Urothelium cell line (cell line): ENCODE data around the gene SFT2D3.

Experiments
- DNase-seq: peaks from one replicate; pipeline ENCODE4 v3.0.0; 2011; ENCODE audit warnings: low spot score, mixed read lengths
- FAIRE-seq: peaks from 2 replicates; lab custom pipeline; 2011; peaks lifted over from hg19 to GRCh38; lab: Jason Lieb, UNC

The SFT2D3 gene

DNA sequence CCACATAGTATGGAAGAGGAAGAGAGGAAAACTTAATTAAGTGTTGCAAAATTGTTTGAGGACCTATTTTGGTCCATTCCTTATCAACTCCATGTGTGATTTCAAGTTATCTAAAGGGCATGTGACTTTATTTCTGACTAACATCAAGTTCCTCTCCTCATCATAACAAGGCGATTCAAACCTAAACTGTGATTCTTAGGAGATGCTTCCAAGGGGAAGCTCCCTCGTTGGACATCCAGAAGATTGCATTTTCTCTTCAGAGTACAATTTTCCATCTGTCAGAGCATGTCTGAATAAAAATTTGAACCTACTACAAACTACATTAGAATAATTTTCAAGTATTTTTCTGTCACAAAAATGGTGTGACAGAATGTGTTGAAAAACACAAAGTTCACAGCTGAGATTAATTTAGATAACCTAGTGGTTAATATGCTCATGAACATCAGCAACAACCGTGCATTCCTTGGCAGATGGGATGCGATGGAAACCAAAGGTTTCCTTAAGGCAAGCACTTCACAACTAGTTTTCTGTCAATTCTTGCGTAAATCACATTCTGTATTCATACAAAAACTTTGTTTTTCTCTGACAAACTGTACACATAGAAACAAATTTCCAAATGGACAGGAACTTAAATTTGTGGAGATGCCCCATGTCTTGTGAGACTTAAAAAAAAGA is 4.2 kb downstream of the SFT2D3 start:
- DNase-seq (no peak), FAIRE-seq (no peak)

DNA sequence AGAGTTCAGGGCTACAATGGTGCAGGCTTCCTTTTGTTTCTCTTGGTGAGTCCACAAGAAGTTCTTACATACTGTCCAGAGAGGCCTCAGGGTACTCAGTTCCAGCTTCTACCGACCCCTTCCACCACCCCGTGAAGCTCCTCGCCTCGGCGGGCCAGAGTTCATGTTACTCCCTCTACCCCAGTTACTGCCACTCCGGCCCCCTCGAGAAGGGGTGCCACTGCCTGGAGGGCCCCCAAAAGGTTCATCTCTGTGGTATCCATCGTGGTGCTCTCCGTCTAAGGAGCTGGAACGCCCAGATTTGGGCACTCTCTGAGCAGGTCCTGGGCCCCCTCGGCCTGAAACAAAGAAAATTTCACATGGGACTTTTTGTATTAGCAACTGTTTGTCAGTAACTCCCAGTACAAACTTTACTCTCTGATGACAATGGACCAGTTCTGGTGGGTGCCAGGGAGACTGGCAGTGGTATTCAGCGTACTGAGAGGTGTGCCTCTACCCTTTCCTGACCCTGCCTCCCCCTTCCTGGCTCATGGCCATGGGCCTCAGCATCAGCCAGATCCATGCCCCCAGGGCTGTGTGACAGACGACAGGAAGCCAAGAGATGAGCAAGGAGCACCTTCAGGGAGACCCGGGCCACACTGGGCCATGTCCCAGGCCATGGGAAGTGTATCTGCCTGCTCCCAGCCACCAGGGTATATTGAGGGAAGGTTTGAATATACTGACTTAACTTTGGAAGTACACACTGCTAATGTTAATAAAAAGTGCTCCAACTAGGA is 5.1 kb downstream of the SFT2D3 start:
- no peak for FAIRE-seq
- DNase-seq, result no peak

DNA sequence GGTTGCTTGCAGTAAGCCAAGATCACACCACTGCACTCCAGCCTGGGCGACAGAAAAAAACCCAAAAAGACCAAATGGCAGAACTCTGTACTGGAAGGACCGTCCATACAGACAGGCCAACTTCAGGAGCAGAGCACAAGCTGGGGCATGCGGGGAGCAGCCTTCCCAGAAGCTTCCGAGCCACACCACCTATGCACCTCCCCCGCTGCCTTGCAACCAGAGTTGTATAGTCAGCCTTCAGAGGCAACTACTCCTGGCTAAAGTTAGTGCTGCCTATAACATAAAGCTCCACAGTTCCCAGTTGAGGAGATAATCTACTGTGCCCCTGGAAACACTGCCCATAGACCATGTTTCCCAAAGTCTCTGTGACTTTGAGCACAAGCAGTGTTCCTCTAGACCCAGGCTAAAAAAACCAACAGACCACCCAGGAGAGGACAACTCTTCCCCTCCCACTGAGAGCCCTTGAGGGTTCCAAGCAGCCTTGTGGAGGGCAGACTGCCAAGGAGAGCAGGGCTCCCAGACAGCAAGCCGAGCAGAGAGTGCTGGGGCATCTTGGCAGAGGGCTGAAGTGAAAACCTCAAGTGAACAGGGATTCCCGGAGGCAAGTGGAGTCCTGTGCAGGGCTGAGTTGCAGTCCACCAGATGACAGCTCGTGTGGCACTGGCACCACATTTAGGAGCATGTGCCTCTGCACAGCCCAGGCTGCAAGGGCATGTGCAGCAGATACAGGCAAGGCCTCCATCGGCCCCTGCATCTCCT is 6.8 kb downstream of the SFT2D3 start:
- FAIRE-seq (no peak), DNase-seq (no peak)

DNA sequence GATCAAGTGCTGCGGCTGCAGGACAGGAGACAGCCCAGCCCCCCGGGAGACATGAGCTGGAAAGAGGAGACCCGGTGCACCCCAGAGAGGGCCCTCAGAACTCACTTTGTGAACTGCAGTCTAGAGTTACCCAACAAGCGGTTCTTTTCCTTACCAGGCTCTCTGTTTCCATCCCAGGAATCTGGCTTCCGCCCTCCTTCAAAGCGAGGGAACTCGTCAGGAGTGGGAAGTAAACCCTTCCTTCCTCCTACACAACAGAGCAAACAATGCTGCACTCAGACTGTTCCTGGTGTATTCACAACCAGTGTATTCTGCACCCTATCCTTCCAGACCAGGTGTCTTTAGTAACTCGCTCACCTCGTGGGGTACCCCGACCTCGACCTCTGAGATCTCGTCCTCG is 8.0 kb downstream of the SFT2D3 start:
- DNase-seq, result no peak
- no peak for FAIRE-seq

DNA sequence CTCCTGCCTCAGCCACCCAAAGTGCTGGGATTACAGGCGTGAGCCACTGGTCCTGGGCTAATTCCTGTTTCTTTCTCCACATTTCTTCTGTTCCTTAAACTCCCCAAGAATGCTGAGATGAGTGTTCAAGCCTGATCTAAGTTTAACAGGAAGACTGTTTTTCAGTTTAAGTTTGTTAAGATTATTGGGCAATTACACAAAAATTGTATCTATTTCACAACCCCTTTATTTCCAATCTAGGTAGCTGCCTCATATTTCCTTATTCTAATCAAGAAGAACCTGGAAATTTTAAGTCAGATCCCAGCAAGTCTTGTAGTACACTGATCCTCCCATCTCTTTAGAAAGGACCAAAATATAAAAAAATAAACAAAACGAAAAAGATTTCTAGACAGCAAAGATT is 11.7 kb downstream of the SFT2D3 start:
- FAIRE-seq (no peak), DNase-seq (no peak)

DNA sequence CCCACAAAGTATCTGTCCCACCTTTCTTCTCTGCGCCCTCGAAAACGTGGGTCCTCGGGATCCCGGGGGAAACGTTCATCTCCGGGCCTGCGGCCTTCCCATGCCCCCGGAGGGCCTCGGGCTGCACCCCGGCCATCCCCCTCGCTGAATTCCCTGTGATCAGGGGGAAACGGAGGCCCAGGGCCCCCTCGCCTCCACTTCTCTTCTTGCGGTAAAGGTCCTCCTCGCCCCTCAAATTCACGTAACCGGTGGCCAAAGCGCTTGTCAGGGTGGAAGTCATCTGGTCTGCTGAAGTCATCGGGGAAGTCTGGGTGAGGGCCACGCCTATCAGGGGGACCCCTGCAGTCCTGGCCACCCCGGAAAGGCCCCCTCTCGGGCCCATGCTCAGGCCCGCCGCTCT is 12.3 kb downstream of the SFT2D3 start:
- FAIRE-seq (no peak), DNase-seq (no peak)

DNA sequence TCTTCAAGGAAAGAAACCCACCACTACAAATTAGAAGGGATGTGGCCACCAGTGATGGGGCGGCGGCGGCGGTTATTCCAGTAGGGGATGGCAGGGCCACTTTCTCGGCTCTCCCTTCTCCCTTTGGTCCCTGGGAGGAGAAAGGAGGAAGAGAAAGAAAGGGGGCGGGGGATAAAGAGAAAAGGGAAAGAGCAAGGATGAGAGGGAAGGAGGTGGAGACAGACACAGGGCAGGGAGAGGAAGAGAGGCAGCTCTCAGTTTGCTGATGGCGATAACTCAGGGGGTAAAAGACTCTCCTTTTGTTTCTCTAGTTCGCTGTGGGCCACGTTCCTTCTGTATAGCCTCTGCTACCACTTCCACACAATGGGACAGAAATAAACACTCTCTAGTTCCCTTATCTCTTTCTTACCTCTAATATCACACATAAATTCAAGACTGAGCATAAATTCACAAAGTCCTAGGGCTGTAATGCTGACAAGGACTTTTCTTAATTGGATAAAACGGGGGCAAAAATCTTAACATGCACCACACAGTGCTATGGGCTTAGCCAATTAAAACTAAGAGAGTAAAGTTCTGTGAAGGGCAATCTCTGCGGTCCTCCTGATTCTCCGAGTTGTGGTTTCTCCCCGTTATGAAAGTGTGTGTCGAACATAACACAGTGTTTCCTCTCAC is 14.6 kb downstream of the SFT2D3 start:
- DNase-seq (no peak), FAIRE-seq (no peak)

DNA sequence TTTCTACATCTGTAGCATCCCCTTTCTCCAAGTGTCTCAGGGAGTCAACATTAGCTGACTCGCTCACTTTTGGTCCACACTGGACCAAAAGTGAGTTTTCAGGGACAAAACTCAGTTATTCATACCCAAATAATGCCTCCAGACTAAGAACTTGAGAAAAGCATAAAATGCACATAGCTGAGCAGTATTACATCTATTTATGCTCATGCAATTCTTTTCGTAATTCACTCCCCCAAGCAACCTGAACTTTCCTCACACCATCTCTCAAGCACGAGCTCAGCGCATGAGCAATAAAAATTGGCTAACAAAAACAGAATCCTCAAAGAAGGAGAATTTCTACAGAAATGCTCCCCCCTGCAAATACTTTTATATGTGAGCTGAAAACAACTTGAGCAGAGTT is 17.0 kb downstream of the SFT2D3 start:
- FAIRE-seq (no peak), DNase-seq (no peak)

DNA sequence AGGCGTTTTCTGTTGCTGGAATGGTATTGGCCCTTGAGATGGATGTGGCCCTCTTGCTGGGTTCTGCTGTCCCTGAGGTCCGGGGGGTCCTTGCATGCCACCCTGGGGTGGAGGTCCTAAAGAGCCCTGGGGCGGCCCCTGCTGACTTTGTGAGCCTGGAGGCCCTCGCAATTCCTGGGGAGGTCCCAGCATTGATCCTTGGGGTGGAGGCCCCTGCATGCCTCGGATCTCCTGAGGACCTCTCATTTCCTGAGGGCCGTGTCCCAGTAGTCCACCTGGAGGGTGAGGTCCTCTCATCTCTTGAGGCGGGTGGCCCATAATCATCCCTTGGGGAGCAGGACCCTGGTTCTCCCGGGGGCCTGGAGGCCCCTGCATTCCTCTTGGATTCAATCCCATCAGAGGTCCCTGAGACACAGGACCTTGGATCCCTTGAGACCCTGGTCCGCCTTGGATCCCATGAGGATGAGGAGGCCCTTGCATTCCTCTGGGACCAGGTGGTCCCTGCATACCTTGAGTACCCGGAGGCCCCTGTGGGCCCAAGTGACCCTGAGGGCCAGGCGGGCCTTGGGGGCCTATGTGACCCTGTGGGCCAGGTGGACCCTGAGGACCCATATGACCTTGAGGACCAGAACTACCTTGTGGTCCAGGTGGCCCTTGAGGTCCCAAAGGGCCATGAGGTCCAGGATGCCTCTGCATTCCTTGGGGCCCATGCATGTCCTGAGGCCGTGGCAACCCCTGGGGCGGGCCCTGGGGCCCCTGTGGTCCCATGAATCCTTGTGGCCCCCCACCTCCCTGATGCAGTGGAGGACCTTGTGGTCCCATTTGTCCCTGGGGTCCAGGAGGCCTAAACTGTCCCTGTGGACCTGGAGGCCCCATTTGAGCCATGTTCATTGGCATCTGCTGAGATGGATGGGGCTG is 18.3 kb downstream of the SFT2D3 start:
- no peak for FAIRE-seq
- DNase-seq, result no peak

DNA sequence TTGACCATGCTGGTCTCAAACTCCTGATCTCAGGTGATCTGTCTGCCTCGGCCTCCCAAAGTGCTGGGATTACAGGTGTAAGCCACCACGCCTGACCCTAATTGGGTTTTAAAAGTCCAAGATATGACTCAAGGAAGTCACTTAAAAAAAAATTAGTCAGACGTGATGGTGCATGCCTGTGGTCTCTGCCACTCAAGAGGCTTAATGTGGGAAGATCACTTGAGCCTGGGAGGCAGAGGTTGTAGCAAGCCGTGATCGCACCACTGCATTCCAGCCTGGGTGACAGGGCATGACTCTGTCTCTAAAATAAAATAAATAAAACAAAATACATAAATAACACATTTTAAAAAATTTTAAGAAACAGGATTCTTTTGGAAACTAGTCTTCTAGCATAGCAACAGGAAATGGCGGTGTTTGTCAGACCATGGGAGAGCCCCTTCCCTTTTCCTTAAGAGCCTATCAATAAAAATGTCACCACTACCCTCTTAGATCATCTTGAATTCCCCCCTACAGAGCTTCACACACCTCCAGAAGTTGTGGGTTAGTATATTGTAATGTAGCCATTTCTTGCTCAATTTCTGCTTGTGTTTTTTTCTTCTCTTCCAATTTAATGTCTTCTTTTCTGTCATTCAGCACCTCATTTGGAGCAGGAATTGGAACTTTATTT is 20.1 kb downstream of the SFT2D3 start:
- FAIRE-seq, result no peak

DNA sequence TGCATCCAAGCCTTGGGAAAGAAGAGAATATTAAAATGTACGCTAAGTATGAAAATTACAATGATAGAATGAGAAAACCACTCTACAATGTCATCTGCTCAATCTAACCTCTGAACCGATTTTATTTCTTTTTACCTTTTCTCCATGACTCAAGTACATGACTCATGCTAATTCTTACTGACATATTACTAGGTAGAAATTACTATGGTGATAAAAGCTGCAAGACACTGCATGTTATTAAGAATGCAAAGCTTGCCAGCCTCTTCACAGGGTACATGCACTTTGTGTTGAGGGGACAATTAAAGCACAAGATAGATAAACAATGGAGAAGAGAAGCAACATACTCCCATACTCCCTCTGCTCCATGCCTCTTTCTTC is 20.7 kb downstream of the SFT2D3 start:
- FAIRE-seq (no peak), DNase-seq (no peak)

More for the DNA sequence above, 20.1 kb downstream of the SFT2D3 start:
- DNase-seq, result no peak

DNA sequence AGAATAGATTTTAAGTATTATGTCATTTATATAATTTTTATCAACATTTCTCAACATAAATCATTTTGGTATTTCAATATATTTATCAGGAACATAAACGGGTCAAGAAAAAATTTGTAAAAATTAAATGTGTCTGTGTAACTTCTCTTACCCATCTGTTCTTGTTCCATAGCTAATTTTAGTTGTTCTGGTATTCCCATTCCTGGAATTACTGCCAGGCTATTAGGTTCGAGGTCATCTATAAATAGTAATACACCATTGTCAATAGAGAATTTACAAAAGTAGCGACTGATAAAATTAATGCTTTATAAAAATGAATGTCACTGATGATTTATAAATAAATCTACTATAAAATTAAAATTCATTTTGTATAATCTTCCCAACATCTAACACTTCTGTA is 21.5 kb downstream of the SFT2D3 start:
- DNase-seq (no peak), FAIRE-seq (no peak)

DNA sequence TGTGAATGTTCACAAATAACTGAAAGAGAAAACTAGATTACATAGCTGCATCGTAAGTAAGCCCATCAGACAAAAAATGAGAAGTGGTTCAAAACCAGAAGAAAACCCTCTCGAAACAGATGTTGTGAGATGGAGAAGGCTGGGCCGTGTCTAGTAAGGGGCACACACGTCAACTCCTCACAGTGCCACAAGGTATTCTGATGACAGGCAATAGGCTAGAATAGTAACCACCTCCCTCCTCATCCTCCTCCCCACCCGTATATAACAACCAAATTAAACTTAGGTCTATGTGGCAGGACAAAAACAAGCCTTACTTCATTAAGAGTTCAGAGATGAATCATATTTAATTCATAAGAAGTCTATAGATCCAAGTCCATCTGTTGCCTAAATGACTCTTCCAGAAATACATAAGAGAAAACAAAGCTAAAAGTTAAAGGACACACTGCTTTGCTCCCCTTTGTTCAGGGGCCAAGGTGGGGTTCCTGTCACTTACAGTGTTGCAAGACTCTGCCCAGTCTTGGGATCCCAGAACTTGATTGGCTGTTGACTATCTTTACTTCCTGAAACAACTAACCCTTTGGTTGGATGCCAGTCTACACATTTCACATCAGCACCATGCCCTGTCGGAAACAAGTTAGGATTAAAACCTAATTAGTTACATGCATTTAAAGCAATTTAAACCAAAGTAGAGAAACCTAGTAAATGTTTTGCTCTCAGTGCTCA is 25.0 kb downstream of the SFT2D3 start:
- FAIRE-seq (no peak), DNase-seq (no peak)

DNA sequence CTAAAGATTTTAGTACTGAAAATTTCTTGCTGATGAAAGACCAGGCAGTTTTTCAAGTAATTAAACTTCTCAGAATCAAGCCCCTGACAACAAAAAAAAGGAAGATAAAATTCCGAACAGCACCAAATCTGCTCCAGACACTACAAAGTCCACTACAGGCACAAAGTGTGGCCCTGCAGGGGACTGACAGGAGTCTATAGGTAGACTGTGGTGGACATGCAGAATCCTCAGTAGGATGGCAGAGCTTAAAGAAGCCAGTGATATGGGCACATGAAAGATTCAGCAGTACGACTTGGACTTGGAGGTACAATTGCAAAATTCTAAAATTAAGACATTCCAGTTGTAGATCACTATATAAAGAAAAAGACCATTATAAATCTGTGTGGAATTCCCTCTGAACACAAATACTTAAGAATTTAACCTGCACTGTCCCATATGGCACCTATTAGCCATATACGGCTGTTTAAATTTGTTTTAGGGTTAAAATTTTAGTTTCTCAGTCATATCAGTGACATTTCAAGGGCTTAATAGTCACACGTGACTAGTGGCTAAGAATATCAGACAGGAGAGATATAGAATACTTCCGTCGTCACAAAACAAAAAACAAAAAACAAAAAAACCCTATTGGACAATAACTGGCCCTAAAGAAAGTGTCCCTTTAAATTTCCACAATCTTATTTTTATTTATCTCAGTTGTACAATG is 32.0 kb downstream of the SFT2D3 start:
- FAIRE-seq (no peak), DNase-seq (no peak)

DNA sequence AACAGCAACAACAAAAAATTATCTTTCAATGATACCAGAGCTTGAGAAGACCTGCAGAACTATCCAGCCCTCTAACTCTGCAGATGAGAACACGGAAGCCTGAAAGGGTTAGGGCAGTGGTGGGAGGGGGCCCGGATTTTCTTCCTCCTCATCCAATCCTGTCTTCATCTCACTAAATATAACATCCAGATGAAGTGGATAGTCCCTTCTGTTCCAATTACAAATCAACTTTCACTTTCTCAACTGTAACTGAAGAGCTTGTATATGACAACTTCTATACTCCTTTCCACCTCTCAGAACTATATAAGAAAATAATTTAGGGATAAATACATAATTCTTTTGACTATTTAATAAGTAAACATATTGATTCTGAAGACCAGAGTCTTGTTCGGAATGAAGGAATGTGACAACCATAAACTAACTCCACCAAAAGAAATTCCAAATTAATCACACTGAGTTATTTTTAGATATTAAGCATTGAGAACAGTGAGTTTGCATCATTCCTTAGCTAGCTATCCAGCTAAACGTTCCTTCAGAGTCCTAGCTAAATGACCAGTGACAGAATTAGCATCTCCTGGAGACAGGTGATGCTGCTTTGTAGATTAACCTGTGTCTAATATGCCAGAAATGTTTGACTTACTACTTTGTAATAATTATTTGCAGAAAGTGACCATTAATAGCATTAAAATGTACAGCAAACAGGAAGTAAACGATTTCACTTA is 32.7 kb downstream of the SFT2D3 start:
- FAIRE-seq, result no peak
- no peak for DNase-seq

DNA sequence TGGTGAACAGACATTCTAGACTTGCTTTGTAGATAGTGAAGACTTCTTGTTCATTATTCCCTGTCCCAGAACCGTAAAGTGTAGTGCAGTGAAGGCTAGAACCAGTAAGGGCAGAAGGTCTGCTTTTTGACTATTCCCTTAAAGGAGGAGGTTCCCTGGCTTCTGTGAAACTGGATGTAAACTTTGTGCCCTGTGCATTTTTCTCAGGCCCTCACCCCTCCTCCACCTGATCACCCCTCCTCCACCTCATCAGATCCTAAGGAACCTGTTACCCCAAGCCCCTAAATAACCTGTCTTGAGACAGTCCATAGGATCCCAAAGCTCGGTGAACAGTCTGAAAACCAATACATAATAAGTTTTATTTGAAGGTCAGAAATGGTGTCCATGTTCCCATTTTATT is 33.7 kb downstream of the SFT2D3 start:
- DNase-seq (no peak), FAIRE-seq (no peak)

DNA sequence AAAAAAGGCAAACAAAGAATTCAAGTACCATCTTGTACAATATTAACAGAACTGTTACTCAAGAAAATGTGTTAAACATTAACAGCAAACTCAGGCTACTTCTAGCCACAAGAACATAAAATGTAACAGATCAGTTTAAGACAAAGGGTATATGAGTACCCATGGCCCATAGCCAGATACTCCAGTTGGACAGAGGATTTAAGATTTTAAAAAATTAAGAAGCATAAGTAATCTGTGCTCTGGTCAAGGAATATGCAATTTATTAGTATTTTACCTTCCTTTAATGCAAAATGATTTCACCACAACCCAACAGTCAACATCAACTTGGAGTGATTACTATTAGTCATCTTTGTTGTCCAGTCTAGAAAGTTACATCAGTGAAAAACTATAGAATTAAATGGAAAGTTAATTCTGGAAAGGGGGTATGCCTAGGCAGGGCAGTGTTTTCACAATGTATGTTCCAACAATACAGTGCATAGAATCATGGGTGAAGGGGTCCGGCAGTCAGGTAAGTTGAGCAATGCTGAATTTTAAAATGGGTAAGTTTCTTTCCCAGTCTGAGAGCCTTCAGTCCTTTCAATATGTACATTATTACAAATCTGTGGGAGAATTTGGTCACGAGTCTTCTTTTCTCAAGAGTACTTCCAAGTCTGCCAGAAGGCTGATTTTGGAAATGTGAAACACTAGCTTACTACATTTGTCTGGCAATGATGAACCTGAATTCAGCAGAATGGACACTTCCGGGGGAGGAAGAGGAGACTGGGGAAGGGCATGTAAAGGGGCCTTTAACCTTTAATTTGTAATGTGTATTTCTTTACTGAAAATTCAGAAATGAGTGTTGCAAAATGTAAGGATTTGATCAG is 34.5 kb downstream of the SFT2D3 start:
- FAIRE-seq (no peak), DNase-seq (no peak)
